ENCODE results near the gene SLMAP.

DNA sequence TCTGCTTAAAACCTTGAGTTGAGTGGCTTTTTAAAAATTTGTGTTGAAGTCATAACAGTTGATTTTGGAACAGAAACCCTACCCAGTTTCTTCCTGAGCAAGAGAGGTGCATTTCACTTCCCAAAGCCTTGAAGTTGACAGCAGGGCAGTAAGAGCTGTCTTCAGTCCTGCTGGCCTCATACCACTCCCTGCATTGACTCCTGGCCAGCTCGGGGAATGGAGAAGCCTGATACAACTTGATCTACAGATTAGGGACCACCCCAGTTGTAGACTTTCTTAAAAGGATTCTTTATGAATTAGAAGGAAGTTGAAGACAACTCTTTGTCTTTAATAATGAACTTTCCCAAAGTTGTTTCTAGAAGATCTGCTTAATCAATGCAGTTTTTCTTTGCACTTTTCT, 161.5 kb downstream of the SLMAP start:
- TF ChIP-seq, protein P1, sequence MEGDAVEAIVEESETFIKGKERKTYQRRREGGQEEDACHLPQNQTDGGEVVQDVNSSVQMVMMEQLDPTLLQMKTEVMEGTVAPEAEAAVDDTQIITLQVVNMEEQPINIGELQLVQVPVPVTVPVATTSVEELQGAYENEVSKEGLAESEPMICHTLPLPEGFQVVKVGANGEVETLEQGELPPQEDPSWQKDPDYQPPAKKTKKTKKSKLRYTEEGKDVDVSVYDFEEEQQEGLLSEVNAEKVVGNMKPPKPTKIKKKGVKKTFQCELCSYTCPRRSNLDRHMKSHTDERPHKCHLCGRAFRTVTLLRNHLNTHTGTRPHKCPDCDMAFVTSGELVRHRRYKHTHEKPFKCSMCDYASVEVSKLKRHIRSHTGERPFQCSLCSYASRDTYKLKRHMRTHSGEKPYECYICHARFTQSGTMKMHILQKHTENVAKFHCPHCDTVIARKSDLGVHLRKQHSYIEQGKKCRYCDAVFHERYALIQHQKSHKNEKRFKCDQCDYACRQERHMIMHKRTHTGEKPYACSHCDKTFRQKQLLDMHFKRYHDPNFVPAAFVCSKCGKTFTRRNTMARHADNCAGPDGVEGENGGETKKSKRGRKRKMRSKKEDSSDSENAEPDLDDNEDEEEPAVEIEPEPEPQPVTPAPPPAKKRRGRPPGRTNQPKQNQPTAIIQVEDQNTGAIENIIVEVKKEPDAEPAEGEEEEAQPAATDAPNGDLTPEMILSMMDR (conservative IDR thresholded peaks at IDR 0.05; ENCODE audit: low read depth, low read length), result no peak
- TF ChIP-seq MXI1 (IDR thresholded peaks at IDR 0.05; ENCODE audit: borderline replicate concordance, low read depth, low read length) (no peak), MAFK (IDR thresholded peaks at IDR 0.05; ENCODE audit: low read depth, low read length) (no peak), RAD21 (IDR thresholded peaks at IDR 0.05; ENCODE audit: low read length) (no peak), POLR2A (IDR thresholded peaks at IDR 0.05; ENCODE audit: low read depth, low read length) (no peak), CEBPB (IDR thresholded peaks at IDR 0.05; ENCODE audit: low read depth, low read length) (no peak), SMC3 (IDR thresholded peaks at IDR 0.05; ENCODE audit: low read depth, low read length) (no peak), FOS (IDR thresholded peaks at IDR 0.05; ENCODE audit: low read depth, low read length) (no peak), RCOR1 (IDR thresholded peaks at IDR 0.05; ENCODE audit: insufficient replicate concordance, low read length) (no peak), MAZ (IDR thresholded peaks at IDR 0.05; ENCODE audit: borderline replicate concordance, low read depth, low read length) (no peak), BHLHE40 (IDR thresholded peaks at IDR 0.05; ENCODE audit: low read depth, low read length) (no peak)
- TF ChIP-seq, protein P2, sequence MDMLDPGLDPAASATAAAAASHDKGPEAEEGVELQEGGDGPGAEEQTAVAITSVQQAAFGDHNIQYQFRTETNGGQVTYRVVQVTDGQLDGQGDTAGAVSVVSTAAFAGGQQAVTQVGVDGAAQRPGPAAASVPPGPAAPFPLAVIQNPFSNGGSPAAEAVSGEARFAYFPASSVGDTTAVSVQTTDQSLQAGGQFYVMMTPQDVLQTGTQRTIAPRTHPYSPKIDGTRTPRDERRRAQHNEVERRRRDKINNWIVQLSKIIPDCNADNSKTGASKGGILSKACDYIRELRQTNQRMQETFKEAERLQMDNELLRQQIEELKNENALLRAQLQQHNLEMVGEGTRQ (IDR thresholded peaks at IDR 0.05; ENCODE audit: low read depth, low read length), result no peak
- TF ChIP-seq, protein P3, sequence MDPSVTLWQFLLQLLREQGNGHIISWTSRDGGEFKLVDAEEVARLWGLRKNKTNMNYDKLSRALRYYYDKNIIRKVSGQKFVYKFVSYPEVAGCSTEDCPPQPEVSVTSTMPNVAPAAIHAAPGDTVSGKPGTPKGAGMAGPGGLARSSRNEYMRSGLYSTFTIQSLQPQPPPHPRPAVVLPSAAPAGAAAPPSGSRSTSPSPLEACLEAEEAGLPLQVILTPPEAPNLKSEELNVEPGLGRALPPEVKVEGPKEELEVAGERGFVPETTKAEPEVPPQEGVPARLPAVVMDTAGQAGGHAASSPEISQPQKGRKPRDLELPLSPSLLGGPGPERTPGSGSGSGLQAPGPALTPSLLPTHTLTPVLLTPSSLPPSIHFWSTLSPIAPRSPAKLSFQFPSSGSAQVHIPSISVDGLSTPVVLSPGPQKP (IDR thresholded peaks at IDR 0.05; ENCODE audit: borderline replicate concordance, low read depth, low read length), result no peak
